Hepatocyte (in vitro differentiated cells): ENCODE measurements around the gene ELOA. TPM values are rescaled to one million over a fixed set of nuclear protein-coding genes. Genes with fewer than 3 reads are reported as not detected.

Experiments
- DNase-seq: peaks from one replicate; pipeline ENCODE4 v3.0.0-alpha.2; 2016; ENCODE audit warnings: low spot score
- H2AFZ ChIP-seq: fragments of 200-600 bp; sonication (generic); 2 replicates; pipeline ENCODE4 v1.6.0; 2016; ENCODE audit warnings: antibody characterized with exemption, mild to moderate bottlenecking
- H3K27ac ChIP-seq: fragments of 200-600 bp; sonication (generic); 2 replicates; pipeline ENCODE4 v1.5.1; 2016; ENCODE audit warnings: mild to moderate bottlenecking
- H3K27me3 ChIP-seq: fragments of 200-600 bp; sonication (generic); 2 replicates; pipeline ENCODE4 v1.6.1; 2016
- H3K36me3 ChIP-seq: fragments of 200-600 bp; sonication (generic); replicated peaks from 2 replicates; pipeline ENCODE4 v1.5.1; 2016; ENCODE audit warnings: low read depth; ENCODE audit not compliant: insufficient read depth
- H3K4me1 ChIP-seq: fragments of 200-600 bp; sonication (generic); 2 replicates; pipeline ENCODE4 v1.5.1; 2016; ENCODE audit warnings: mild to moderate bottlenecking, moderate library complexity; ENCODE audit not compliant: insufficient read depth
- H3K4me2 ChIP-seq: fragments of 200-600 bp; sonication (generic); 2 replicates; pipeline ENCODE4 v1.6.0; 2016
- H3K4me3 ChIP-seq: fragments of 200-600 bp; sonication (generic); 2 replicates; pipeline ENCODE4 v1.5.1; 2016; ENCODE audit warnings: mild to moderate bottlenecking
- H3K79me2 ChIP-seq: fragments of 200-600 bp; sonication (generic); 2 replicates; pipeline ENCODE4 v1.6.0; 2017; ENCODE audit warnings: mild to moderate bottlenecking
- H3K9me2 ChIP-seq: fragments of 200-600 bp; sonication (generic); replicated peaks from 2 replicates; pipeline ENCODE4 v1.6.0; 2017; ENCODE audit warnings: mild to moderate bottlenecking; ENCODE audit not compliant: insufficient read depth
- H3K9me3 ChIP-seq: fragments of 200-600 bp; sonication (generic); 2 replicates; pipeline ENCODE4 v1.5.1; 2016; ENCODE audit warnings: low read depth, mild to moderate bottlenecking
- H4K20me1 ChIP-seq: fragments of 200-600 bp; sonication (generic); 2 replicates; pipeline ENCODE4 v1.6.0; 2016; ENCODE audit warnings: mild to moderate bottlenecking; ENCODE audit not compliant: insufficient read depth, poor library complexity, severe bottlenecking
- EZH2 ChIP-seq: fragments of 200-600 bp; sonication (generic); IDR thresholded peaks from 2 replicates; pipeline ENCODE4 v1.6.1; 2016; ENCODE audit warnings: antibody characterized with exemption, mild to moderate bottlenecking, borderline replicate concordance
- EZH2phosphoT487 ChIP-seq: fragments of 200-600 bp; sonication (generic); IDR thresholded peaks from one replicate; pipeline ENCODE4 v1.6.1; 2018; ENCODE audit warnings: antibody characterized with exemption, mild to moderate bottlenecking, low read depth, moderate library complexity; ENCODE audit not compliant: unreplicated experiment, severe bottlenecking
- WGBS: methylation state at CpG from one replicate; pipeline ENCODE4 v1.1.6; 2016; ENCODE audit warnings: low lambda C conversion rate; ENCODE audit errors: missing lambda C conversion rate; 5-methylcytosine and 5-hydroxymethylcytosine counted together
- polyA plus RNA-seq: library from polyadenylated mRNA; unstranded; fragments of >200 nt; fragmentation: Nextera tagmentation; extraction: Ambion mirVana; gene quantifications from 2 replicates; pipeline ENCODE4 v1.2.1, GENCODE V29; 2016
- total RNA-seq: library from RNA; depleted of rRNA; stranded (reverse); fragments of >200 nt; gene quantifications from 2 replicates; pipeline ENCODE4 v1.2.3, GENCODE V29; 2014
- TF ChIP-seq, protein P1 (sequence below): fragments of 200-600 bp; sonication (generic); IDR thresholded peaks from 2 replicates; pipeline ENCODE4 v1.5.1; 2016; ENCODE audit warnings: antibody characterized with exemption, mild to moderate bottlenecking; ENCODE audit not compliant: poor library complexity

Gene ELOA
- total and polyA plus RNA-seq, 2 experiments from 2014 or later = 25.6 to 26.0 TPM

- Histone ChIP-seq H3K4me3 (no peak overlapping the region), H3K36me3 (peaks cover 7% of the 10 kb centered on the region), H3K9me2 (no peaks in the 10 kb centered on the region), H3K27me3 (no peaks in the 10 kb centered on the region), H3K9me3 (no peaks in the 10 kb centered on the region), H3K4me2 (no peak overlapping the region), H3K4me1 (no peaks in the 10 kb centered on the region), H4K20me1 (peaks cover 30% of the 10 kb centered on the region), H3K27ac (no peak overlapping the region), H3K79me2 (peaks cover 51% of the 10 kb centered on the region), H2AFZ (no peak overlapping the region)
- 93% methylated on average over 4 of the region's 4 CpGs for WGBS
- TF ChIP-seq, protein P1, sequence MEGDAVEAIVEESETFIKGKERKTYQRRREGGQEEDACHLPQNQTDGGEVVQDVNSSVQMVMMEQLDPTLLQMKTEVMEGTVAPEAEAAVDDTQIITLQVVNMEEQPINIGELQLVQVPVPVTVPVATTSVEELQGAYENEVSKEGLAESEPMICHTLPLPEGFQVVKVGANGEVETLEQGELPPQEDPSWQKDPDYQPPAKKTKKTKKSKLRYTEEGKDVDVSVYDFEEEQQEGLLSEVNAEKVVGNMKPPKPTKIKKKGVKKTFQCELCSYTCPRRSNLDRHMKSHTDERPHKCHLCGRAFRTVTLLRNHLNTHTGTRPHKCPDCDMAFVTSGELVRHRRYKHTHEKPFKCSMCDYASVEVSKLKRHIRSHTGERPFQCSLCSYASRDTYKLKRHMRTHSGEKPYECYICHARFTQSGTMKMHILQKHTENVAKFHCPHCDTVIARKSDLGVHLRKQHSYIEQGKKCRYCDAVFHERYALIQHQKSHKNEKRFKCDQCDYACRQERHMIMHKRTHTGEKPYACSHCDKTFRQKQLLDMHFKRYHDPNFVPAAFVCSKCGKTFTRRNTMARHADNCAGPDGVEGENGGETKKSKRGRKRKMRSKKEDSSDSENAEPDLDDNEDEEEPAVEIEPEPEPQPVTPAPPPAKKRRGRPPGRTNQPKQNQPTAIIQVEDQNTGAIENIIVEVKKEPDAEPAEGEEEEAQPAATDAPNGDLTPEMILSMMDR = no peak
- TF ChIP-seq EZH2 (no peak), EZH2phosphoT487 (no peak)
- no peak for DNase-seq
Measured at GRCh38 chr1:23751815-23752200, 8.5 kb downstream of the ELOA start.

GRCh38 chr1:23752909-23753308 is 9.6 kb downstream of the ELOA start:
- no peaks in the 10 kb centered on the region for H3K27me3 ChIP-seq
- H3K4me3 ChIP-seq = no peak overlapping the region
- H2AFZ ChIP-seq = no peak overlapping the region
- 100% methylated on average over 1 of the region's 1 CpG for WGBS
- H3K9me3 ChIP-seq = no peaks in the 10 kb centered on the region
- H4K20me1 ChIP-seq = peaks cover 19% of the 10 kb centered on the region
- no peak overlapping the region for H3K4me2 ChIP-seq
- no peaks in the 10 kb centered on the region for H3K4me1 ChIP-seq
- no peak for DNase-seq
- H3K36me3 ChIP-seq = peaks cover 7% of the 10 kb centered on the region
- H3K27ac ChIP-seq = no peak overlapping the region
- H3K79me2 ChIP-seq = peaks cover 43% of the 10 kb centered on the region
- TF ChIP-seq EZH2 (no peak), EZH2phosphoT487 (no peak)
- TF ChIP-seq, protein P1 = no peak
- no peaks in the 10 kb centered on the region for H3K9me2 ChIP-seq

GRCh38 chr1:23756676-23757075 is 13.4 kb downstream of the ELOA start:
- no peak for DNase-seq
- Histone ChIP-seq H4K20me1 (peaks cover 7% of the 10 kb centered on the region), H3K4me2 (no peak overlapping the region), H3K27ac (no peak overlapping the region), H3K79me2 (peaks cover 14% of the 10 kb centered on the region), H3K4me3 (no peak overlapping the region), H3K9me2 (no peaks in the 10 kb centered on the region), H3K4me1 (no peaks in the 10 kb centered on the region), H3K9me3 (no peaks in the 10 kb centered on the region), H3K27me3 (no peaks in the 10 kb centered on the region), H3K36me3 (no peaks in the 10 kb centered on the region), H2AFZ (no peak overlapping the region)
- no peak for TF ChIP-seq EZH2
- 96% methylated on average over 3 of the region's 3 CpGs for WGBS

- DNase-seq = no peak
- Histone ChIP-seq H2AFZ (no peak overlapping the region), H3K4me1 (no peaks in the 10 kb centered on the region), H3K4me3 (no peak overlapping the region), H3K79me2 (peaks cover 7% of the 10 kb centered on the region), H3K9me2 (no peaks in the 10 kb centered on the region), H3K4me2 (no peak overlapping the region), H4K20me1 (peaks cover 3% of the 10 kb centered on the region), H3K9me3 (no peaks in the 10 kb centered on the region), H3K27me3 (no peaks in the 10 kb centered on the region), H3K36me3 (no peaks in the 10 kb centered on the region), H3K27ac (no peak overlapping the region)
- WGBS = 88% methylated on average over 1 of the region's 1 CpG
- TF ChIP-seq EZH2 (no peak), EZH2phosphoT487 (no peak)
- TF ChIP-seq, protein P1 = no peak
Measured at GRCh38 chr1:23757812-23758211, 14.5 kb downstream of the ELOA start.
